ENCODE results near the gene ETV6. TPM values are rescaled to one million over a fixed set of nuclear protein-coding genes. Genes with fewer than 3 reads are reported as not detected.

The ETV6 gene
- polyA plus RNA-seq, 1 donor (not counting 4 experiments of a cell fraction or from before 2014, with no cell fraction given): 5.3 TPM

DNA sequence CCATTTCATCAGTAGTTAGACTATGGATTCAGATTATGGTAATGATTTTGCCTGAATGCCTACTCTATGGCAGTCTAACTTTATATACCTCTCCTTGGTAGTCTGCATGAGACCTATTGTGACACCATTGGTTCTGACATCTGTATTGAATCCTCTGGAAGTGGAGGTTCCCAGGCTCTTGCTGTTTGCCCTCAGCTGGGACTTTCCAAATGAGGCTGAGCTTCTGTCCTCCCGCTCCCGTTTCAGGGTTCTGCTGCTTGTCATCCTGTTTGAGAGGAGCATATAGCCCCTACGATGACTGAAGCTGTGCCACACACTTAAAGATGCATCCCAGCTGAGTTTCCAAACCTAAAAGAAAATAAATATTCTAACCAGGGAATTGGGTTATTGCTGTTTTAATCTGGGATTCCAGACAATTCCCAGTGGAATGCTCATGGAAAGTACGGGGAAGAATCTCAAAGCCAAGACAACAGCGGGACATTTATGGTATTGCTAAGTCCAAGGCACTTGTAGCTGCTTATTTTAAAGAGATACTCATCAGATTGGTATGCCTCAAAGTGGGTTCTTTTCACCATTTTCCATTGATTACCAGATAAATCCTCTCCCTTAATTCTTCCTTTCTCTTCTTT, 105.9 kb downstream of the ETV6 start:
- Histone ChIP-seq H3K9me1 (ENCODE audit: control insufficient read depth, extremely low read depth, insufficient read depth, low read length) (no peaks in the 10 kb centered on the region), H3K9ac (ENCODE audit: control insufficient read depth, extremely low read depth, insufficient read depth, low read length) (no peak overlapping the region), H2AFZ (ENCODE audit: control insufficient read depth, low read length) (no peak overlapping the region), H3K27me3 (ENCODE audit: control insufficient read depth, extremely low read depth, insufficient read depth, low read length) (no peaks in the 10 kb centered on the region), H3K4me2 (ENCODE audit: control insufficient read depth, extremely low read depth, insufficient read depth, low read depth, low read length) (no peak overlapping the region), H3K9me3 (ENCODE audit: control insufficient read depth, low read depth, low read length) (no peaks in the 10 kb centered on the region), H3K36me3 (ENCODE audit: control insufficient read depth in 2 of 2, extremely low read depth in 1 of 2, insufficient read depth in 2 of 2, low read length in 2 of 2) (peaks cover 1 to 4% of the 10 kb centered on the region in 2 experiments), H3K27ac (ENCODE audit: control insufficient read depth, insufficient read depth, low read length) (no peak overlapping the region), H3K4me1 (ENCODE audit: control insufficient read depth, extremely low read depth, insufficient read depth, low read length) (no peaks in the 10 kb centered on the region), H3K79me2 (ENCODE audit: control insufficient read depth, insufficient read depth, low read length) (peaks cover 4% of the 10 kb centered on the region), H3K4me3 (ENCODE audit: control insufficient read depth in 2 of 3, extremely low read depth in 1 of 3, insufficient read depth in 2 of 3, low read depth in 1 of 3, low read length in 3 of 3) (no peak overlapping the region), H4K20me1 (ENCODE audit: control insufficient read depth, extremely low read depth, insufficient read depth, low read length) (no peaks in the 10 kb centered on the region)
- FAIRE-seq (no peak), DNase-seq (ENCODE audit: low read depth, low spot score) (no peak)
- no peak for TF ChIP-seq EZH2 (IDR thresholded peaks at IDR 0.05; ENCODE audit: low read length)
- TF ChIP-seq, protein P1, sequence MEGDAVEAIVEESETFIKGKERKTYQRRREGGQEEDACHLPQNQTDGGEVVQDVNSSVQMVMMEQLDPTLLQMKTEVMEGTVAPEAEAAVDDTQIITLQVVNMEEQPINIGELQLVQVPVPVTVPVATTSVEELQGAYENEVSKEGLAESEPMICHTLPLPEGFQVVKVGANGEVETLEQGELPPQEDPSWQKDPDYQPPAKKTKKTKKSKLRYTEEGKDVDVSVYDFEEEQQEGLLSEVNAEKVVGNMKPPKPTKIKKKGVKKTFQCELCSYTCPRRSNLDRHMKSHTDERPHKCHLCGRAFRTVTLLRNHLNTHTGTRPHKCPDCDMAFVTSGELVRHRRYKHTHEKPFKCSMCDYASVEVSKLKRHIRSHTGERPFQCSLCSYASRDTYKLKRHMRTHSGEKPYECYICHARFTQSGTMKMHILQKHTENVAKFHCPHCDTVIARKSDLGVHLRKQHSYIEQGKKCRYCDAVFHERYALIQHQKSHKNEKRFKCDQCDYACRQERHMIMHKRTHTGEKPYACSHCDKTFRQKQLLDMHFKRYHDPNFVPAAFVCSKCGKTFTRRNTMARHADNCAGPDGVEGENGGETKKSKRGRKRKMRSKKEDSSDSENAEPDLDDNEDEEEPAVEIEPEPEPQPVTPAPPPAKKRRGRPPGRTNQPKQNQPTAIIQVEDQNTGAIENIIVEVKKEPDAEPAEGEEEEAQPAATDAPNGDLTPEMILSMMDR (optimal IDR thresholded peaks at IDR 0.05 in 1 of 3, IDR thresholded peaks at IDR 0.05 in 1 of 3, conservative IDR thresholded peaks at IDR 0.05 in 1 of 3; ENCODE audit: extremely low read depth in 1 of 3, insufficient read depth in 2 of 3, low read length in 3 of 3): no peak
- dilution Hi-C loops (cut with MboI; ENCODE audit: extremely low pct_ligation_motif_present, low sequenced_read_pairs): no loop called here

DNA sequence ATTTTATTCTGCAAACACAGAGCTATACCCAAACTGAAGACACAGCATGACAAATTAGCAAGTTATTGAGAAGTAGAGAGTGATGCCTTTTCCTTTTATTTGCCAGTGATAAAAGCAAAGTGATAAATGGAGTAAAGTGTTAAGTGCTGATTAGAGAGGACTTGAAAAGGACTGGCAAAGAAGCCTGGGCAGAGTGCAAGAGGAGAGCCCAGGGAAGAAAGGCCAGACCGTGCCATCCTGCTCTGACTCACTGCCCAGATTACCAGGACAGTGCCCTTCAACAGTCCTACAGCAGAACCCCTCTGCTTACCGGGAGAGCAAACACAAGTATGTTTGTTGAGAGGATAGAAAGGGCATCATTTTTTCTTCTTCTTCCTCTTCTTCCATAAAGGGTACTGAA, 106.5 kb downstream of the ETV6 start:
- Histone ChIP-seq H3K9me3 (ENCODE audit: control insufficient read depth, low read depth, low read length) (no peaks in the 10 kb centered on the region), H3K4me1 (ENCODE audit: control insufficient read depth, extremely low read depth, insufficient read depth, low read length) (no peaks in the 10 kb centered on the region), H3K9me1 (ENCODE audit: control insufficient read depth, extremely low read depth, insufficient read depth, low read length) (no peaks in the 10 kb centered on the region), H3K4me3 (ENCODE audit: control insufficient read depth in 2 of 3, extremely low read depth in 1 of 3, insufficient read depth in 2 of 3, low read depth in 1 of 3, low read length in 3 of 3) (no peak overlapping the region), H3K36me3 (ENCODE audit: control insufficient read depth in 2 of 2, extremely low read depth in 1 of 2, insufficient read depth in 2 of 2, low read length in 2 of 2) (peaks cover 1 to 4% of the 10 kb centered on the region in 2 experiments), H3K9ac (ENCODE audit: control insufficient read depth, extremely low read depth, insufficient read depth, low read length) (no peak overlapping the region), H2AFZ (ENCODE audit: control insufficient read depth, low read length) (no peak overlapping the region), H3K79me2 (ENCODE audit: control insufficient read depth, insufficient read depth, low read length) (peaks cover 4% of the 10 kb centered on the region), H3K27ac (ENCODE audit: control insufficient read depth, insufficient read depth, low read length) (no peak overlapping the region), H3K4me2 (ENCODE audit: control insufficient read depth, extremely low read depth, insufficient read depth, low read depth, low read length) (no peak overlapping the region), H3K27me3 (ENCODE audit: control insufficient read depth, extremely low read depth, insufficient read depth, low read length) (no peaks in the 10 kb centered on the region), H4K20me1 (ENCODE audit: control insufficient read depth, extremely low read depth, insufficient read depth, low read length) (no peaks in the 10 kb centered on the region)
- no peak for TF ChIP-seq EZH2 (IDR thresholded peaks at IDR 0.05; ENCODE audit: low read length)
- TF ChIP-seq, protein P1 (optimal IDR thresholded peaks at IDR 0.05 in 1 of 3, IDR thresholded peaks at IDR 0.05 in 1 of 3, conservative IDR thresholded peaks at IDR 0.05 in 1 of 3; ENCODE audit: extremely low read depth in 1 of 3, insufficient read depth in 2 of 3, low read length in 3 of 3): no peak
- DNase-seq (ENCODE audit: low read depth, low spot score) (no peak), FAIRE-seq (no peak)
- dilution Hi-C loops (cut with MboI; ENCODE audit: extremely low pct_ligation_motif_present, low sequenced_read_pairs): no loop called here
